OCI-LY7 (cell line): ENCODE measurements around the gene CHKA. TPM values are rescaled to one million over a fixed set of nuclear protein-coding genes. Genes with fewer than 3 reads are reported as not detected.
A peak's percentile ranks its signal among the peaks of the same experiment; 100 is the strongest.

Experiments
- BruUV-seq: library from RNA; stranded (reverse); fragments of 400-500 nt; replicated peaks from 2 replicates; lab custom pipeline; 2021; lab: Mats Ljungman, UMichigan
- CTCF ChIA-PET: fragments of 300-600 bp; sonication (Branson Sonifier 250); formaldehyde crosslinking; loops from one replicate; lab custom pipeline; 2022; ENCODE audit warnings: antibody characterized with exemption; ENCODE audit not compliant: unreplicated experiment; lab: Charles Lee
- POLR2A ChIA-PET: fragments of 300-600 bp; sonication (Branson Sonifier 250); formaldehyde crosslinking; loops from one replicate; lab custom pipeline; 2022; ENCODE audit warnings: antibody characterized with exemption; lab: Charles Lee
- DNase-seq: peaks from one replicate; pipeline ENCODE4 v3.0.0-alpha.2; 2015; ENCODE audit warnings: low spot score
- H2AFZ ChIP-seq: fragments of 200-600 bp; sonication (generic), shearing (Covaris generic); 2 replicates; pipeline ENCODE4 v1.6.1; 2014; ENCODE audit warnings: mild to moderate bottlenecking, antibody characterized with exemption, low read length, moderate library complexity
- H3K27ac ChIP-seq: fragments of 200-600 bp; sonication (generic); 2 replicates; pipeline ENCODE4 v1.5.1; 2014; ENCODE audit warnings: mixed run types, low read depth, mild to moderate bottlenecking, moderate library complexity, low read length, inconsistent platforms; ENCODE audit not compliant: poor library complexity, severe bottlenecking
- H3K36me3 ChIP-seq: fragments of 200-600 bp; sonication (generic); 2 replicates; pipeline ENCODE4 v1.6.1; 2014; ENCODE audit warnings: mild to moderate bottlenecking, antibody characterized with exemption, low read length, moderate library complexity, mixed read lengths; ENCODE audit not compliant: insufficient read depth
- H3K4me1 ChIP-seq: fragments of 200-600 bp; sonication (generic); 2 replicates; pipeline ENCODE4 v1.5.1; 2014; ENCODE audit warnings: mild to moderate bottlenecking, low read length; ENCODE audit not compliant: insufficient read depth, poor library complexity, severe bottlenecking
- H3K4me2 ChIP-seq: fragments of 200-600 bp; sonication (generic); 2 replicates; pipeline ENCODE4 v1.6.1; 2014; ENCODE audit warnings: mild to moderate bottlenecking, low read length
- H3K4me3 ChIP-seq: fragments of 200-600 bp; sonication (generic); 2 replicates; pipeline ENCODE4 v1.5.1; 2014; ENCODE audit warnings: mild to moderate bottlenecking, low read depth, low read length; ENCODE audit not compliant: poor library complexity, severe bottlenecking
- H3K79me2 ChIP-seq: fragments of 200-600 bp; sonication (generic); 2 replicates; pipeline ENCODE4 v1.6.1; 2016; ENCODE audit warnings: low read depth, mild to moderate bottlenecking, low read length, moderate library complexity, mixed read lengths; ENCODE audit not compliant: insufficient read depth
- H3K9me2 ChIP-seq: fragments of 200-600 bp; sonication (generic); 2 replicates; pipeline ENCODE4 v1.6.1; 2016; ENCODE audit warnings: mild to moderate bottlenecking, low read length, mixed read lengths; ENCODE audit not compliant: insufficient read depth
- H3K9me3 ChIP-seq: fragments of 200-600 bp; sonication (generic); 2 replicates; pipeline ENCODE4 v1.6.1; 2014; ENCODE audit warnings: mild to moderate bottlenecking, mixed run types, low read length, mixed read lengths
- H4K20me1 ChIP-seq: fragments of 200-600 bp; sonication (generic); 2 replicates; pipeline ENCODE4 v1.6.1; 2014; ENCODE audit warnings: mild to moderate bottlenecking, antibody characterized with exemption, low read length, moderate library complexity, mixed read lengths; ENCODE audit not compliant: insufficient read depth
- EZH2phosphoT487 ChIP-seq: fragments of 200-600 bp; sonication (generic); IDR thresholded peaks from 2 replicates; pipeline ENCODE4 v1.6.1; 2018; ENCODE audit warnings: low read depth, borderline replicate concordance, mild to moderate bottlenecking, mixed run types, antibody characterized with exemption, low read length, moderate library complexity, mixed read lengths
- intact Hi-C: fragments of 100-400 bp; cut with micrococcal nuclease; formaldehyde crosslinking; loops from one replicate; pipeline ENCODE4 v1.10.0; 2022; ENCODE audit not compliant: unreplicated experiment
- total RNA-seq, 2 experiments: library from RNA; depleted of rRNA in 1 of 2; stranded (reverse); fragments of >200 nt in 1 of 2; shearing (Covaris generic) in 1 of 2; gene quantifications; 2 replicates each; pipeline ENCODE4 v1.2.3, GENCODE V29; 2014 to 2022
- TF ChIP-seq, protein P1 (sequence below): fragments of 200-600 bp; sonication (generic); conservative IDR thresholded peaks from 2 replicates; pipeline ENCODE4 v1.5.1; 2014; ENCODE audit warnings: mild to moderate bottlenecking, antibody characterized with exemption, low read length, moderate library complexity, mixed read lengths

Gene CHKA
- total RNA-seq, 2 experiments from 2014 or later: 36.1 to 47.2 TPM

DNA sequence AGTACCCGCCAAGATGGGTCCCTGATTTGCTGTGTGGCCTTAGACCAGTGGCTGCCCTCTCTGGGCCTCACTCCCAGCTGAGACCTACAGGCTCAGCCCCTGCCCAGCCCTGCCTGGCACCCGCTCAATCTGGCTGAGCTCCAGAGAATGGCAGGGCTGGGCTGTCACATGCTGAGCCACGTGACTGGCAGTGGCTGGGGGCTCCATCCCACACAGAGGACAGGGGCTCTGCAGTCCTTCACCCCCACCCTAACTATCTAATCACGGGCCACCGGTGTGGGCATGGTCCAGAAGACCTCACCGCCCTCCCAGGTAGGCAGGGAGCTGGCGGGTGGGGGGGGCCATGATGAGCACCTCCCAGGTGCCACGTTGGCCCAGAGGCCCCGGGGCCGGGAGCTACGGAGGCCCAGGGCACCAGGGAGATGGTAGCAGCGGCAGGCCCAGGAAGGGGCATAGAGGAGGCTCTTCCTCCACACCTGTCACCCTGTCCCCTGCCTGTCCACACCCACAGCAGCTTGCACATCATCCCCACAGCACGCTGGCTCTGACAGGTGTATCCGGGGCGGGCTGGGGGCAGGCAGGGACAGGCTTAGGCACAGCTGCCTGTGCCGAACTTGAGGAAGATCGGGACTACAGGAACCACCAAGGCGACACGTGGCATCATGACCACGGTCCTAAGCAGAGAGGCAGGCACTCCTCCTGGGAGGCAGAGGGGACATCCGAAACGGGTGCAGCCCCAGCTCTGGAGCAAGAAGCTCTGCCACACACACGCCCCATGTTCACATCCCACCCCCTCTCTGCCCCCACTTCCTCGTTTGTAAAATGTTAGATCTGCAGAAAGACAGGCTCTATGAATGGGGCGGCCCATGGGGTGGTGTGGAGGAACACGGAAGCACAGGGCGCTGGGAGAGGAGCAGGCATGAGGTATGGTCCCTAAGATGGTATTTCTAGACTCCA, 112.5 kb downstream of the CHKA start:
- POLR2A ChIA-PET: interaction anchor here (1.1 kb wide), 1 partner anchor 12 kb away, joined by 4 read pairs; no protein-coding TSS in a partner anchor
- Histone ChIP-seq H4K20me1 (no peaks in the 10 kb centered on the region), H3K27ac (peak overlapping the region; percentile 52), H3K4me1 (peaks cover 53% of the 10 kb centered on the region), H3K4me2 (peak overlapping the region; percentile 43), H3K79me2 (no peaks in the 10 kb centered on the region), H3K9me3 (no peaks in the 10 kb centered on the region), H2AFZ (peak overlapping the region; percentile 71; the same call in 1 of the 2 replicates), H3K9me2 (no peaks in the 10 kb centered on the region), H3K36me3 (no peaks in the 10 kb centered on the region), H3K4me3 (peak overlapping the region; percentile 18)
- intact Hi-C loops: loop anchor here (1.0 to 10.0 kb wide), 3 partner anchors 32 to 266 kb away; partner anchors contain the start of gene C11orf24
- no TSS peak for BruUV-seq
- peak; percentile 65 for DNase-seq
- CTCF ChIA-PET: no interaction called here
- TF ChIP-seq, protein P1, sequence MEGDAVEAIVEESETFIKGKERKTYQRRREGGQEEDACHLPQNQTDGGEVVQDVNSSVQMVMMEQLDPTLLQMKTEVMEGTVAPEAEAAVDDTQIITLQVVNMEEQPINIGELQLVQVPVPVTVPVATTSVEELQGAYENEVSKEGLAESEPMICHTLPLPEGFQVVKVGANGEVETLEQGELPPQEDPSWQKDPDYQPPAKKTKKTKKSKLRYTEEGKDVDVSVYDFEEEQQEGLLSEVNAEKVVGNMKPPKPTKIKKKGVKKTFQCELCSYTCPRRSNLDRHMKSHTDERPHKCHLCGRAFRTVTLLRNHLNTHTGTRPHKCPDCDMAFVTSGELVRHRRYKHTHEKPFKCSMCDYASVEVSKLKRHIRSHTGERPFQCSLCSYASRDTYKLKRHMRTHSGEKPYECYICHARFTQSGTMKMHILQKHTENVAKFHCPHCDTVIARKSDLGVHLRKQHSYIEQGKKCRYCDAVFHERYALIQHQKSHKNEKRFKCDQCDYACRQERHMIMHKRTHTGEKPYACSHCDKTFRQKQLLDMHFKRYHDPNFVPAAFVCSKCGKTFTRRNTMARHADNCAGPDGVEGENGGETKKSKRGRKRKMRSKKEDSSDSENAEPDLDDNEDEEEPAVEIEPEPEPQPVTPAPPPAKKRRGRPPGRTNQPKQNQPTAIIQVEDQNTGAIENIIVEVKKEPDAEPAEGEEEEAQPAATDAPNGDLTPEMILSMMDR: no peak
- TF ChIP-seq EZH2phosphoT487: no peak

DNA sequence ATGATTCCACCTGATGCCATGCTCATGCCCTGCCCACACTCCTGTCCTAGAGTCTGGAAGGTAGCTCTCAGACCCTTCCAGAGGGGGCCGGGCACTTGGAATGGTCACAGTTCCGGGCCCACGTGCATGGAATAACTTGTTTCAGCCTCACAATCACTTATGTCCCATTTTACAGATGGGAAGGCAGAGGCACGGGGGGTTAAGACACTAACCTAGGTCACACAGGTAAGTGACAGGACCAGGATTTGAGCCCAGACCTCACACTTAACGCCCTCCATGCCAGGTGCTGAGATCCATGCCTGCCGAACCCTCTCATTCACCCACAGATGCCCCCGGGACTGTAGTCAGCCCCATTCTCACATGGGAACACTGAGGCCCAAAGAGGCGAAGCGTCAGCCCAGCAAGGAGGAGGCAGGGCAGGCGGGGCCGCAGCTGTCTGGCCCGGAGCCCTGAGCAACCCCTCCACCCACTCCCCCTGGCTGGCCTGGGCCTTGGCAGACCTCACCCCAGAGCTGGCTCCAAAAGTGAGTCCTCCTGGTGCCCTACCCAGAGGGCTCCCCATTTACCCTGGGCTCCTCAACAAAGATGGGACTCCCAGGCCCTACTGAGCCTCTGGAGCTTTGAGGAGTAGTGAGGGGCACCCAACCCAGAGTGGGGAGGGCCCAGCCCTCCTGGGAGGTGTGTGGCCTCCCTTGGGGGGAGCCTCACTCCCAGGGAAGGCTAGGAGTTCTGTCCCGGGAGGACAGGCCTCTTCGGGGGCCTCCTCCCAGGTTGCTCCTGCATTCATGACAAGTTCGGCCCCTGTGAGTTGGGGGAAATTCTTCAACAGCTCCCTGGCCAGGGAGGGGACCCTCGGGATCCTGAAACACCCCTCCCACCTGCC, 113.4 kb downstream of the CHKA start:
- ChIA-PET POLR2A (interaction anchor here (0.5 kb wide), 1 partner anchor 1905 kb away, joined by 4 read pairs; no protein-coding TSS in a partner anchor), CTCF (no interaction called here)
- H3K36me3 ChIP-seq: no peaks in the 10 kb centered on the region
- intact Hi-C loops: loop anchor here (10.0 kb wide), 1 partner anchor 267 kb away; the partner anchor contains the start of gene C11orf24
- H3K9me2 ChIP-seq: no peaks in the 10 kb centered on the region
- no peak for DNase-seq
- no peak for TF ChIP-seq EZH2phosphoT487
- TF ChIP-seq, protein P1: no peak
- H3K4me1 ChIP-seq: peaks cover 55% of the 10 kb centered on the region
- H2AFZ ChIP-seq: no peak overlapping the region
- no TSS peak for BruUV-seq
- H3K79me2 ChIP-seq: no peaks in the 10 kb centered on the region
- no peaks in the 10 kb centered on the region for H4K20me1 ChIP-seq
- H3K27ac ChIP-seq: no peak overlapping the region
- H3K4me2 ChIP-seq: peak overlapping the region; percentile 43; the same call in 1 of the 2 replicates
- no peaks in the 10 kb centered on the region for H3K9me3 ChIP-seq
- no peak overlapping the region for H3K4me3 ChIP-seq
